ENCODE data around the gene GBP1. TPM values are rescaled to one million over a fixed set of nuclear protein-coding genes. Genes with fewer than 3 reads are reported as not detected.

The GBP1 gene
- total RNA-seq, 1 donor from 2014 or later: 17.4 TPM

DNA sequence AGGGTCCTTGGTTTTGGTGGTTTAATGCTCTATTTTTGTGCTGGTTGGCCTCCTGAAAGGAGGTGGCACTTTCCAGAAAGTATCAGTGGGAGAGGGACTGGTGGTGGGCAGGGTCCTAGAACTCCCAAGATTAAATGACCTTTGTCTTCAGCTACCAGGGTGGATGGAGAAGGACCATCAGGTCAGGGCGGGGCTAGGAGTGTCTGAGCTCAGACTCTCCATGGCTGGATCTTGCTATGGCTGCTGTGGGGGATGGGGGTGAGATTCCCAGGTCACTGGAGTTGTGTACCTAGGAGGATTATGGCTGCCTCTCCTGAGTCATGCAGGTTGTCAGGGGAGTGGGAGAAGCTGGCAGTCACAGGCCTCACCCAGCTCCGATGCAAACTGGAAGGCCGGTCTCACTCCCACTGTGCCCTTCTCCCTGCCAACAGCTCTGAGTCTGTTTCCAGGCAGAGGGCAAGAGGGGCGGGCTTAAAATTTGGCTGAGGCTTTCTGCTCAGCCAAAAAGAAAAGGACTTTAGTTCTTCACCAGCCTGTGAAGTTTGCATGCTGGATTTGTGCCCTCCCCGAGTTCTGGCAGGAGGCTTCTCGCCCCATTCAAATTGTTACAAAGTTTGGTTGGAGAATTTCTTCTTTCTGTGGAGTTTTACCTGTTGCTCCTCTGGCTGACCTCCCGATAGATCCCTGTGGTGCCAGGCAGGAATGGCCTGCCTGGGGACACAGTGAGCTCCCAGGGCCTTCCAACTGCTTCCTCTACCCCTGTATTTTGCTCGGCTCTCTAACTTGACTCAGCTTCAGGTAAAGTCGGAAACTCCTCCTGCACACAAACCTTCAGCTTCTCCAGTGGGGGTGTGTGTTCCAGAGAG, 59.5 kb downstream of the GBP1 start:
- no peak overlapping the region for H3K4me3 ChIP-seq
- no peak overlapping the region for H3K27ac ChIP-seq
- no peaks in the 10 kb centered on the region for H3K27me3 ChIP-seq
- H3K36me3 ChIP-seq: peaks cover 0 to 46% of the 10 kb centered on the region in 2 donors
- H3K4me1 ChIP-seq: no peaks in the 10 kb centered on the region
- intact Hi-C loops (cut with DNase I): no loop called here
- DNase-seq (ENCODE audit: extremely low spot score in 2 of 2): no peak
- TF ChIP-seq POLR2A (IDR thresholded peaks at IDR 0.05): no peak
- TF ChIP-seq POLR2AphosphoS5 (IDR thresholded peaks at IDR 0.05; ENCODE audit: insufficient read depth in 1 of 2, low read depth in 1 of 2): no peak
- no peaks in the 10 kb centered on the region for H3K9me3 ChIP-seq

Small RNA genes lying within 50 kb of the gene (small RNA-seq; reads per million reads assigned to genes)
- gene RF00019: not detected

Other genes starting within 250 kb of the GBP1 start
- gene GTF2B, start 173.6 kb downstream of the GBP1 start, total RNA-seq: 22.8 TPM
- gene KYAT3, start 72.6 kb downstream of the GBP1 start, total RNA-seq: 17.7 TPM
- gene RBMXL1, start 72.6 kb downstream of the GBP1 start, total RNA-seq: 11.5 TPM
- 6.9 TPM for gene GBP3, start 42.3 kb downstream of the GBP1 start, total RNA-seq
- gene GBP2, start 60.9 kb upstream of the GBP1 start, total RNA-seq: 59.4 TPM
- not detected for gene GBP7, start 110.8 kb upstream of the GBP1 start, total RNA-seq
- 8.3 TPM for gene GBP4, start 133.7 kb upstream of the GBP1 start, total RNA-seq
- gene GBP5, start 207.7 kb upstream of the GBP1 start, total RNA-seq: 4.2 TPM